HG03108 (cell line): Measurements from ENCODE around the gene SLC6A8.
A peak's percentile ranks its signal among the peaks of the same experiment; 100 is the strongest.
"Not testable (repeated sequence)": the region's sequence is repeated elsewhere in the genome, so short reads cannot be mapped to it uniquely, and the experiment has no call there.

Experiments used
- ATAC-seq: cut with Tn5 transposase; IDR thresholded peaks from one replicate; pipeline ENCODE4 v1.9.1; 2021; ENCODE audit warnings: moderate library complexity; ENCODE audit not compliant: unreplicated experiment

Gene SLC6A8

DNA sequence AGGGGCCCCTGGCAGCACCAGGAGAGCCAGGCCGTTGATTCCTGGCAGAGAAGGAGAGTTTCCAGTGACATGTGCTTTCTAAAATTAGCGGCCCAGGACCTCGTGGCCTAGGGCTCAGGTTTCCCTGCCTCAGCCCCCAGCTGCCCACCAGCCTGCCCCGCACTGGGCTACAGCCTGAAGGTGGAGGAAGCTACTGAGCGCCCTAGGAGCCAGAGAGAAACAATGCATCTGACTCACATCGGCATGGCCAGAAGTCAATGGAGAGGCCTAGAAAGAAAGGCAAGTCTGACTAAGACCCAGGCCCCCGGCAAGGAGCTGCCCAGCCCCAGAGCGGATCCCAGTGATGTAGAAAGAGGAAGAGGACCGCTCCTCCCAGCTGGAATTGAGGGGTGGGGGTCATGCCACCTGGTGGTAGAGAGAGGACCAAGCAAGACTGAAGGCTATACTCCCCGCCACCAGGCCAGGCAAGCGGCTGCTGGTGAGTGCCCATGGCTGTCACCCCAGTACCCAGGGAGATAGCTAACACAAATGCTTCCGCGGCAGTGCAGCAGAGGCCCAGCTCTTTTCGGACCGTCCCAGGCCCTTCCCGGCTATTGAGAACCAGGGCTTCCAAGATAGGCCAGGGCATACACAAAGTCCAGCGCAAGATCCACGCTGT, 17.8 kb downstream of the SLC6A8 start:
- not testable (repeated sequence) for ATAC-seq

DNA sequence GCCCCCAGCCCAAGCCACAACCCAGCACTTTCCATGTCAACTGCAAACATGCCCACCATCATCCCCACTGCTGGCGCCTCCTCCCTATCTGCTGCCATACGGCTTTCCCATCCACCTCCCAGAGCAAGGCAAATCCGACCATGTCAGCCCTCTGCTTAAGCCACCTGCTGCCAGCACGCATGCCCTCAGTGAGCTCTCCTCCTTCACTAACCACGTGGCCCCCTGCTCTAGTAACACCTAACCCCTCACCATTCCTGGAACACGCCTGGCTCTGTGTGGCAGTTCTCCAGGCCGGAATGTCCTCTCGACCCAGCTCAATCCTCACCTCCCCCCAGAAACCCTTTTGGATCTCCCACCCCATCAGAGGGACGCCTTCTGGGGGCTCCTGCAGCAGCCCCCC, 19.1 kb downstream of the SLC6A8 start:
- ATAC-seq, result no peak

DNA sequence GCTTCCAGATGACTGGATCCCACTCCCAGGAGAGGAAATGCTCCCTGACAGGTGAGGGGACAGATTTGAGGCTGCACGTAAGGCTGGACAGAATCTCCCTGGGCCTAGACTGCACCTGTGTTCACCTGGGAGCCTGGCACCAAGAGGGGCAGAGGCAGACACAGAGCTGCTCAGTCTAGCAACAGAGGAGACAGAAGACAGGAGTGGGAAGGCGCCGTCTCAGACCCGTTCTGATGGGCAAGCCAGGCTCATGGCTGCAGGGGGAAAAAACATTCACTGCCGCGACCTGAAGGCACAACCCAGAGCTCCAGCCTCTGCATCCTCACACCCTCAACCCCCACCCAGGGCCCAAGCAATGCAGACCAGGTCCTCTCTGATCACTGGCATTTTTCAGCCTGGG, 19.7 kb downstream of the SLC6A8 start:
- no peak for ATAC-seq

DNA sequence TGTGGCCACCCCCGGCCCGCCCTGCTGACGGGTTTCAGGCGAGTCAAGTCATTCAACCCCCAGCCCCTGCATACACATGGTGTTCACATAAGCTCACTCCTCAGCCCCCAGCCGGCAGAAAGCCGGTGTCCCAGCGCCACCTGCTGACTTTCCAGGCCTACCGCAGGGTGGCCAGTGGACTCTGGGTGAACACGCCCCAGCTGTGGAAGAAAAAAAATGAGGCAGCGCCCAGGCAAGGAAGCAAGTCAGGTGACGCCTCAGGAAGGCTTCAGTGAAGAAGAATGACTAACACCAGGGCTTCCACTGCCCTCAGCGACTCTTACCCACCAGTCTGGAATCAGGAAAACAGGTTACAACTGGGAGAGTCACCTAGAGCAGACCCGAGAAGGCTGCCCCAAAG, 20.7 kb downstream of the SLC6A8 start:
- ATAC-seq, result peak; percentile 54

DNA sequence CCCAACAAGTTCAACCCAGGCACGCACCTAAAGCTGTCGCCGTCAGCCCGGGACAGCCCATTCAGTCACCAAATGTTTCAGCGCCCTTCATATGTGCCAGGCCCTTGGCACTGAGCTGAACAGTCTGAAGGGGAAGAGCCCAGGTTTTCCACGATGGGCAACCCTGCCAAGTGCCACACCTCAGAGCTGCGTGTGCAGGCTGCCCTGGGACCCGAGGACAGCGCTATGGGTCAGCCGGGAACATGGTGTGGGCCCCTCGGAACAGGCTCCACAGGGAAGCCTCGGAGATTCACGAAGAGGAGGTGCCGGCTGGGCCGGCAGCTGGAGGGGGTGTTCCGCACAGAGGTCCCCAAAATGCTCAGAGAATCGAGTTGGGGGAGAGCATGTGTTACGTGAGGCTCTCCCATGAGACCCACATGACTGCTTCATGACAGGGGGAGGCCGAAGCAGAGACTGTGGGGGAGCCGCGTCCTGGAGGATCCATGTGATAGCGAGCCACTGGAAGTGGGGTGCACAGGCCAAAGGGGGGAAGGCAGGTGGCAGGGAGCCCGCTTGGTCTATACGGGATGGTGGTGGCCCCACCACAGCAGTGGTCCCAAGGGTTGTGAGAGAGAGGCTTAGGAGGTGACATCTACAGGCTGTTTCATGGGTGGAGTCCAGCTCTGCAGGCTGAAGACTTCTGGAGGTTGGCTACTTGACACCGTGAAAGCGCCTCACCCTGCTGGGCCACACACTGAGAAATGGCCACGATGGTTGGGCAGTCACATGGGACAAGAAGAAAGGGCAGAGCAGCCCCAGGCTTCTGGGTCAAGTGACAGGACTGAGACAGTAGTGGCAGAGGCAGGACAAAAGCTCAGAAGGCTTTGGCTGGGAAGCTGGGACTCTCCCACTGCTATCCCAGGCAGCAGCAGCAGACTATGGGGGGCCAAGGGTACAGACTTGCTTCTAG, 22.3 kb downstream of the SLC6A8 start:
- no peak for ATAC-seq

DNA sequence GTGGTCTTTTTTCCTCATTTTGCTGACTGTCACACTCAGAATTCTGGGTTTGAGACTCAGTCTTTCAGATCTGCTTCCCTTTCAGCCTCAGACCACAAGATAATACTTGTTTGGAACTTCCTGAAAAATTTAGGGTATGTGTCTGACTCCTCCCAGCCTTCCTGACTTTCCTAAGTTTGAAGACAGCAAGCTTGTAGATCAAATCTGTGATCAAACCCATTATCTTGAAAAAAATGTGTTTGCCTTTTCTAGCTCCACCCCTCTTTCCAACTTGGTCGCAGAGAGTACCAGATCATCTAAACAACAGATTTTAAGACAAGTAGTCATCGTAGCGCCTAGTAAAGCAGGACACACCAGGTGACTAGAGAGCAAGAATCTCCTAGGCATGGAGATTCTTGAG, 26.5 kb downstream of the SLC6A8 start:
- ATAC-seq, result no peak

DNA sequence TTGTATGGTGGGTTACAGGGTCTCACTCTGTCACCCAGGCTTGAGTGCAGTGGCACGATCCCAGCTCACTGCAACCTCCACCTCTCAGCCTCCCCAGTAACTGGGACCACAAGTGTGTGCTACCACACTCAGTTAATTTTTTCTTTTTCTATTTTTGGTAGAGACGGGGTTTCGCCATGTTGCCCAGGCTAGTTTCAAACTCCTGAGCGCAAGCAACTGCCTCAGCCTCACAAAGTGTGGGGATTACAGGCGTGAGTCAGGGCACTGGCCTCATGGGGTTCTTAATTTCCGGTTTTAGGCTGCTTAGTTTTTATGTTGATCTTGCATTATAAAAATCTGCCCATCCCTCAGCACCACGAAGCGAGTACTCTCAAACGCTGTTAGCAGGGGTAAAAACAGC, 29.7 kb downstream of the SLC6A8 start:
- no peak for ATAC-seq

DNA sequence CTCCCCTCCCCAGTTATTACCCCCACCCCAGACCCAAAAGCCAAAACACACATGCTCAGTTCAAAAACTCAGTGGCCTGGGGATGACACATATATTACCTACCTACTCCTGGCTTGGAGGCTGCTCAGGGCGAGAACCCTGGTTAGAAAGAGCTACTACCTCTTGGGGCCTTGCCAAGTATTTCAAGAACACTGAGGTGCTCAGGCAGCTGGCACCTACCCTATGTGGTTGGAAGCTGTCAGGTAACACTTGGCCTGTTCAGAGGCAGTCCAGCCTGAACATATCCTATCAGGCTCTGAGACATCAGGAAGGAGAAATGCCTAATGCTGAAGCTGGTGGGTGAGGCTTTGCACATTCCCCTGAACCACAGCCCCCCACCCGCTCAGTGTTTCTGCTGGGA, 31.5 kb downstream of the SLC6A8 start:
- ATAC-seq, result no peak

DNA sequence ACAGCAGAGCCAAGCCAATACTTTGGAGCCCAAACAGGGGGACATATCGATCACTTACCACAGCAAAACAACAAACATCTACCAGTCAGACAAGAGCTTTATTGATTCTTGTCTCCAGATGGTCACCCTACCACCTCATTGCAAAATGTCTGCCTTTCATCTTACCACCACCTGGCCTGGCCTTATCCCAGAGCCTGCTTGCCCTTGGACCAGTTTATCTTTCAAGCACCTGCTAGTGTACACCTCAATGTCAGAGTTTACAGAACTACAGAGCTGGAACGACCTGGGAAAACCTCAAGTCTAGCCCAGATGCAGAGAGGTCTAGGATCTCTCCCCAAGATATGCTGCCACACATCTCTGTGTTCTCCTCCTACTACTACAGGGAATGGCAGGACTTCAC, 32.0 kb downstream of the SLC6A8 start:
- ATAC-seq, result no peak

DNA sequence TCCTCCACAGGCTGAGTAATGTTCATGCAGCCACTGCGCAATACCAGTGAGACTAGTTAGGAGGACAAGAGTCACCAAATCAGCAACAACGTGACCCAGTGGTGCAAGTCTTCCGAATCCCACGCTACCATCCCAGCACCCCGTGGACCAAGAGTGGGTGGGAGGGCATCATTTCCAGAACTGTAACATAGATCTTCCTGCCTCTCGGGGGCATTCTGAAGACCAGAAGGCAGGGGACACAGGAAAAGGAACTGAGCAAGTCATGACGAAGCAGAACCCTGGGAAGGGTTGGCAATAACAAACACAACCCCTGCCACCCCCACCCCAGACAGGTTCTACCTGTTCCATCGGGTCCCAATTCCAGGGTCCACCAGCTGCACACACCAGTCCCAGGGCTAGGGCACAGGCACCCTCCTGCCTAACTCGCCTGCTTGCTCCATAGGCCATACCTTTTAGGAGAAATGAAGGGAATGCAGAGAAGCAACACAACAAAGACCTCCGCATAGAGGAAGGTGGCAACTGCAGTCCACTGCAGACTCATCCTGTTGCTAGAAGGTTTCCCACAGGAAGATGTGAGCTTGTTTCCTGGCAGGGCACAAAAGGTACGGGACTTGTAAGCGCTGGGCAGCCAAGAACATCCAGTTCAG, 35.1 kb downstream of the SLC6A8 start:
- ATAC-seq, result no peak

DNA sequence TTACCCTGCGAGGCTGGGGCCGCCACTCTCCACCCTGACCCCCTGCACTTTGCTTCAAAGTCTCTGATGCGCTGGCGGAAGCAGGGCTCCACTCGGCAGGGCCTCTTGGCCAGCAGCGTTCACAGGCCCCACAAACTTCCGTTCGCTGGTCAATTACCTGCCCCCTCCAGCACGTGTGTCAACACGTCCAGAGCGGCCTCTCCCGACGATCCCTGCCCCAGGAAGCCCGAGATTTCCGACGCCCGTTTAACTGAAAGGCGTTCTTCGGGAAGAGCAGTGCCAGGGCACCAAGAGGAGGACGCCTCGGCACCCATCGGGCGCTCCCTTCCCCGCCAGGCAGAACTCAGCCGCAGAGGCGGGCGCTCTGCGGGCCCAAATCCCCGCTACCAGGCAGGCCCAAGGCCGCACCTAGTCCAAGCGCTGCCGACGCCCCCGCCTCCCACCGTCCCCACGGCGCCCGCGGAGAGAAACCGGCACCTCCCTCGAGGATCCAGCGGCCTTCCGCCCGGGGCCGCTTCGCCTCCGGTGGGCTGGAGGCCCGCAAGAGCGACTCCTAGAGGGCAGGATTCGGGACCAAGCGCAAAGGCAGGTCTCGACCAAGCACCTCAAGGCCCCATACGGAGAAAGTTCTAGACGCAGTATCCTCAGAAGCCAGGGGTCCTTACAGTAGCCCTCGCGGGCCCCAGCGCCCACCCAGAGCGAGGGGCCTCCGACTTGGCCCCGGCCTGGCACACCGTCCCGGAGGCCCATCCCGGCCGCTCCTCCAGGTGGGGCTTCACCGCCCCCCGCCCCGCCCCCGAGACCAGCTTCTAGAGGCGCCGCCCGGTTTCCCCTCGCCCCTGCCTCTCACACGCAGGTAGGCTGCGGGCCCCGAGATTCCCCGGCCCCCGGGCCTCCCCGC, 35.9 kb downstream of the SLC6A8 start:
- ATAC-seq, result peak; percentile 20

DNA sequence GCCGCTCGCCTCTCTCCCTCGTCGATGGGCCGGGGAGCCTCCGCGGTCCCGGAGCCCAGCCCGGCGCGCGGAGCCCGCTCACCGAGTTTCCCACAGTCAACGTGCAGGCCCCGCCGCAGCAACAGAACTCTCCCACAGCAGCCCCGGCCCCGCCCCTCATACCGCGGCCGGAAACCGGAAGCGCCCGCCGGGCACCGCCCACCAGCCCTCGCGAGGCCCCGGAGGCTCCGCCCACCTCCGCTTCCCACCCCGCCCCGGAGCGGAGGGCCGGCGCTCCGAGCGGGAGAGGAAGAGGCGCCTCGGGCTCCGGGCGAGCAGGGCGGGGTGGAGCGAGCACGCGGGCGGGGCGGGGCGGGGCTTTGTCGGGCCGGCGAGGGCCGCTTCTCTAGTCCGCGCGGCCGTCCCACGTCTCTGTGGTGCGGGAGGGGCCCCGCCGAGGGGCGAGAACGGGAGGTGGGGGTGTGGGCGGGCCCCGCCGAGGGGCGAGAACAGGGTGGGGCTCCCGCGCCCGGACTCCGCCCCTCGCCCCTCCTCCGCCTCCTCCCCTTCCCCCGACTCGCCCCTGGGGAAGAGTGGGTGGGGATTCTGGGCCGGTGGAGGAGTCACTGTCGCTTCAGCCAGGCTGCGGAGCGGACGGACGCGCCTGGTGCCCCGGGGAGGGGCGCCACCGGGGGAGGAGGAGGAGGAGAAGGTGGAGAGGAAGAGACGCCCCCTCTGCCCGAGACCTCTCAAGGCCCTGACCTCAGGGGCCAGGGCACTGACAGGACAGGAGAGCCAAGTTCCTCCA, 36.7 kb downstream of the SLC6A8 start, which contains the start of the genes ABCD1 and BCAP31:
TSS of gene ABCD1 (plus strand) at position 605 of the 787 bp plus-strand sequence. CDS start 411 bp downstream, outside the sequence.
TSS of gene BCAP31 (minus strand) at position 136 of the 787 bp plus-strand sequence. CDS start 1,143 bp downstream, outside the sequence.
- peak; percentile 51 for ATAC-seq

DNA sequence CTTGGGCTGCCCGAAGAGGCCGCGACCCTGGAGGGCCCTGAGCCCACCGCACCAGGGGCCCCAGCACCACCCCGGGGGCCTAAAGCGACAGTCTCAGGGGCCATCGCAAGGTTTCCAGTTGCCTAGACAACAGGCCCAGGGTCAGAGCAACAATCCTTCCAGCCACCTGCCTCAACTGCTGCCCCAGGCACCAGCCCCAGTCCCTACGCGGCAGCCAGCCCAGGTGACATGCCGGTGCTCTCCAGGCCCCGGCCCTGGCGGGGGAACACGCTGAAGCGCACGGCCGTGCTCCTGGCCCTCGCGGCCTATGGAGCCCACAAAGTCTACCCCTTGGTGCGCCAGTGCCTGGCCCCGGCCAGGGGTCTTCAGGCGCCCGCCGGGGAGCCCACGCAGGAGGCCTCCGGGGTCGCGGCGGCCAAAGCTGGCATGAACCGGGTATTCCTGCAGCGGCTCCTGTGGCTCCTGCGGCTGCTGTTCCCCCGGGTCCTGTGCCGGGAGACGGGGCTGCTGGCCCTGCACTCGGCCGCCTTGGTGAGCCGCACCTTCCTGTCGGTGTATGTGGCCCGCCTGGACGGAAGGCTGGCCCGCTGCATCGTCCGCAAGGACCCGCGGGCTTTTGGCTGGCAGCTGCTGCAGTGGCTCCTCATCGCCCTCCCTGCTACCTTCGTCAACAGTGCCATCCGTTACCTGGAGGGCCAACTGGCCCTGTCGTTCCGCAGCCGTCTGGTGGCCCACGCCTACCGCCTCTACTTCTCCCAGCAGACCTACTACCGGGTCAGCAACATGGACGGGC, 37.5 kb downstream of the SLC6A8 start:
- ATAC-seq, result no peak

DNA sequence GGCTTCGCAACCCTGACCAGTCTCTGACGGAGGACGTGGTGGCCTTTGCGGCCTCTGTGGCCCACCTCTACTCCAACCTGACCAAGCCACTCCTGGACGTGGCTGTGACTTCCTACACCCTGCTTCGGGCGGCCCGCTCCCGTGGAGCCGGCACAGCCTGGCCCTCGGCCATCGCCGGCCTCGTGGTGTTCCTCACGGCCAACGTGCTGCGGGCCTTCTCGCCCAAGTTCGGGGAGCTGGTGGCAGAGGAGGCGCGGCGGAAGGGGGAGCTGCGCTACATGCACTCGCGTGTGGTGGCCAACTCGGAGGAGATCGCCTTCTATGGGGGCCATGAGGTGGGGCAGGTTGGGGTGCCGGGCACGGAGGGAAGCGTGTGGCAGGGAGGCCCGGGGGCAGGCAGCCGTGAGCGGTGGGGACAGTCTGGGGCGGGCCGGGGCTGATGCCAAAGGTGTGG, 38.1 kb downstream of the SLC6A8 start:
- no peak for ATAC-seq

DNA sequence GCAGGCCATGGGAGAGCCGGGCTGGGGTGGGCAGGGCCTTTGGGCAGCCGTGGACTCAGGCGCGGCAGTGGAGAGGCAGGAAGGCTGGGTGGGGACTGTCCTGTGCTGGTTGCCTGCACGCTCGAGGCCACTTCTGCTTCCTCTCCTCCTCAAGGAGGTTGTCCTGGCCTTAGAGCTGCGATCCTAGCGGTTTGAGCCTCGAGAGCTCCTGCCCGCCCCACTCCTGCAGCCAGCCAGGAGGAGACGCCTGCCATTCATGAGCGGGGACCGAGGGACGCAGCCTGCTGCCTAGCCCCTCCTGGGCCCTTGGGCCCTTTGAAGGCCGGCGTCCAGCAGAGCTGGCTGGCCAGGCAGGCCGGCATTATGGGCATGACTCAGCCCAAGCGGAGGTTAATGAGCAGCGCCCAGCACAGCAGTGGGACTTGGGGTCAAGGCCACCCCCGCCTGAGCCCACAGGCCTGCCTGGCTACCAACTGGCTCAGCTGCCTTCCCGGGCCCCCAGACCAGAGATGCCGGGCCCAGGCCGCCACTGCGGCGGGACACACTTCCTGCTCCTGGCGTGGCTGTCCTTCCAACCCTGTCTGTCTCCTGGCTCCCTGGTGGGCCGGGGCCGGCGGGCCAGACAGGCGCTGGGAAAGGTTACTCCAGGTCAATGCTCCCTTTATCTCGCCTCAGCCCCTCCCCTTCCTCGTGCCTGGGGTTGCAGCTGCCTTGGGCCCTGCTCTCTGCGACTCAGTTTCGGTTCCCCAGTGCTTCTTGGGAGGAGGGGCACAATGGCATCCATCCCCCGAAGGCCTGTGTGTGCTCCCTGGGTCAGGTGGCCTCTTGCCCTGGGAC, 38.8 kb downstream of the SLC6A8 start:
- ATAC-seq, result peak; percentile 34

DNA sequence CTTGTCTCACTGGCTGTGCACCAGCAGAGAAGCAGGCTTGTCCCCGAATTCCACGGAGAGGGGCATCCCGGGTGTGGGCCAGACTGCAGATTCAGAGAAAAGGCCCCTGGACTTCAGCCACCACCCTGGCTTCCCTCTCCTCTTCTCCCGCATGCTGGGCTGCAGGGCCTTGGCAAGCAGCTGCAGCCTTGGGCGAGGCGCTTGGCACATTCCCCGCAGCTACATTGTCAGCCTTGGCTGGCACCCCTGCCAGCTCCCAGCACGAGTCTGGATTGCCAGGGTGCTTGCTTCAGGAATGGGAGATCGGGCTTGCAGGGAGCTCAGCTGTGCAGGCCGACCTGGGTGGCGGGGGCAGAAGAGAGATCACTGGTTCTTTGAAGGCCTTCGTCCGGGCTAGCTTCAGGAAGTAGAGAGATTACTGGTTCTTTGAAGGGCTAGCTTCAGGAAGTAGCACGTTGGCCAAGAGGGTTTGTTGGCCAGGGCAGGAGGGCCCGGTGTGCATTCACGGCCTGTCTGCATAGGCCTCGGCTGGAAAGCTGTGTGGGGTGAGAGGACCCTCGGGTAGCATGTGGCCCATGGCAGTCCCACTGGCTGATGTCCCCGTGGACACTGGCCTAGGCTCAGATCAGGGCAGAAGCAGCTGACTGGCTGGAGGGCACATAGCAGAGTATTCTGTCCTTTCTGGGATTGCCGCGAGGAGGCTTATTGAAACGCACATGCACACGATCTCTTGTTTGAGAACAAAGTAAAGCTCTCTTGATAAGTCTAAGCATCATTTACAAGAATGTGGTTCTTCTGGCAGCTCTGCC, 39.6 kb downstream of the SLC6A8 start:
- ATAC-seq, result no peak

DNA sequence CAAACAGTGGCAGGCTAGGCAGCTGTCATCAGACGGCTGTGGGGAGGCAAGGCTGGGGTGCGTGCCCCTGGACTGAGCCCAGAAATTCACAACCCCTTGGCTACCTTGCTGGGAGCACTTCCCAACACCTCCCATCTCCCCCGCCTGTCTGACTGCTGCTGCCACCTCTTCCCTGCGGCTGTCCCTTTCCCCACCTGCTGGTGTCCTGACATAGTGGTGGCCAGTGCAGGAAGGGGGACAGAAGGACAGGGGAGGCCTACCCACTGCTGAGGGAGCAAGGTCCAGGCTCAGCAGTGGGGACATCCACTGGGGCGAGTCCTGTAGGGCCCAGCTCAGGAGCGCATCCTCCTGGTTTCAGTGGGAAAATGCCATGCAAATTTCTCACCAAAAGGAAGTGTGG, 40.4 kb downstream of the SLC6A8 start:
- no peak for ATAC-seq
